ENCODE data around the gene SMG5.
"Not testable (repeated sequence)": the region's sequence is repeated elsewhere in the genome, so short reads cannot be mapped to it uniquely, and the experiment has no call there.

The SMG5 gene

DNA sequence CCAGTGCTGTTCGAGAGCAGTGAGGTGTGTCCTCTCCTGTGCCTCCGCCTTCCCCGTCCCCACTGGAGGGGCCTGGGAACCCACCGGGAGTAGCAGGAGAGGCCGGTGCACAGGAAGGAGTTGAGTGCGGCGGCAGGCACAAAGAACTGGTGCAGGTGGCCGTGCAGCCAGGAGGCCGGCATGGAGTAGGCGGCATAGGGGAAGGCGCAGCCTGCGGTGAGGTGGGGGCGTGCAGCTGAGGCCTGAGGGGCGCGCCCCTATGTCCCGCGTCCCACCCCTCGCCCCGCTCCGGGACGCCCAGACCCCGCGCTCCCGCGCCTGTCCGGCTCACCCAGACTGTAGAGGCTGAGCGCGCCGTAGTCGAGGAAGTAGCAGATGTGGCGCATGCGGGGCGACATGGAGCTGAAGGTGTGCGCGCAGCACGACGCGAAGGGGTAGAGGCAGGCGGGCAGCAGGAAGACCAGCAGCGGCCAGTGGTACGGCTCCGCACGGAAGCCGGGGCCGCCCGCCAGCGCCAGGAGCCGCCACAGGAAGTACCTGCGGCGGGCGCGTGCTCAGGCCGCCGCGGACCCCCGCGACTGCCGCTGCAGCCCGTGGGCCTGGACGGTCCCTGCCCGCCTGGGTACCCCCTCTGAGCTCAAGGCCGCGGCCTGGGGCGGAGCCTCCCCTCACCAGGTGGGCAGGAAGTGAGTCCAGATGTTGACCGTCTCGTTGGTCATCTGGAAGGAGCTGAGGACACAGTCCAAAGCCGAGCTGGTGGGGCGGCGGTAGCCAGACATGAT is 37.0 kb downstream of the SMG5 start:
- DNase-seq (ENCODE audit: low spot score) = peak; percentile 75

DNA sequence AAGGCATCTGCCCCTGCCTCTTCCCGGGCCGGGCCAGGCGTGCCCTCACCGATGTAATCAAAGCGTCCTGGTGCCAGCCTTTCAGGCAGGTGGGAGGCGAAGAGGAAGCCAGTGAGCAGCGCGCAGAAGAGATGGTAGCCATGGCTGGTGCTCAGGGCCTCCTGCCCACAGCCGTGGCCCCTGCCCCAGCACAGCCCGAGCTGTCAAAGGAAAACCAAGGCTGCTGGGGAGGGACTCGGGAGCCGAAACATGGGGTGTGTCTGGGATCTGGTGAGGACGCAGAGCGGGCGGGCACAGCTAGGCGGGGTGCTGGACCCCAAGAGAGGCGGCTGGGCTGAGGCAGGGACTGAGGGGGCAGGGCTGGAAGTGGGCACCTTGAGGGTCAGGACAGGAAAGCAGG is 37.9 kb downstream of the SMG5 start:
- no peak for DNase-seq (ENCODE audit: low spot score)

DNA sequence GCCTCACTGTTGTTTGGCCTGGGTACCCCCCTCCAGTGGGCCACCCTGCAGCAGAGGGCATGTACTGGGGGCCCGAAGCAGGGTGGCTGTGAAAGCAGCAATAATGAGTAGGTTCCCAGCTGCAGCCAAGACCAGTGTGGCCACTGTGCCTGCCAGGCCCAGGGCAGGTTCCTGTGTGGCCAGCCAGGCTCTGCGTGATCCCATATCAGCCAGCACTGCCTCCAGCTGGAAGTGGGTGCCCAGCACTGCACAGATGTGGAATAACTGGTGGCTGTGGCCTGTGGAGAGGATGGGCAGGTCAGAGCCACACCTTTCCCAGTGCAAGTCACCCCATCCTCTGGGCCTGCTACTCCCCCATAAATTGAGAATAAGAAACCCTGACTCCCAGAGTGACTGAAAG is 38.5 kb downstream of the SMG5 start:
- no peak for DNase-seq (ENCODE audit: low spot score)

DNA sequence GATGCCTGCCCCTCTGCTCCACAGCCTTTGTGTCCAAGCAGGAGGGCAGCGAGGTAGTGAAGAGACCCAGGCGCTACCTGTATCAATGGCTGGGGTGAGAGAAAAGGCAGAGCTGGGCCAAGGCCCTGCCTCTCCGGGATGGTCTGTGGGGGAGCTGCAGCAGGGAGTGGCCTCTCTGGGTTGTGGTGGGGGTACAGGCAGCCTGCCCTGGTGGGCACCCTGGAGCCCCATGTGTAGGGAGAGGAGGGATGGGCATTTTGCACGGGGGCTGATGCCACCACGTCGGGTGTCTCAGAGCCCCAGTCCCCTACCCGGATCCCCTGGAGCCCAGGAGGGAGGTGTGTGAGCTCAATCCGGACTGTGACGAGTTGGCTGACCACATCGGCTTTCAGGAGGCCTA is 39.9 kb downstream of the SMG5 start:
- DNase-seq (ENCODE audit: low spot score) = no peak

DNA sequence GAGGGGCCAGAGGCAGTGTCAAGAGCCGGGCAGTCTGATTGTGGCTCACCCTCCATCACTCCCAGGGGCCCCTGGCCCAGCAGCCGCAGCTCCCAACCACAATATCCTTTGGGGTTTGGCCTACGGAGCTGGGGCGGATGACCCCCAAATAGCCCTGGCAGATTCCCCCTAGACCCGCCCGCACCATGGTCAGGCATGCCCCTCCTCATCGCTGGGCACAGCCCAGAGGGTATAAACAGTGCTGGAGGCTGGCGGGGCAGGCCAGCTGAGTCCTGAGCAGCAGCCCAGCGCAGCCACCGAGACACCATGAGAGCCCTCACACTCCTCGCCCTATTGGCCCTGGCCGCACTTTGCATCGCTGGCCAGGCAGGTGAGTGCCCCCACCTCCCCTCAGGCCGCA is 40.7 kb downstream of the SMG5 start, which contains the start of gene BGLAP:
TSS of gene BGLAP (plus strand) at position 259 of the 400 bp plus-strand sequence. CDS start at position 307, 48 bp downstream.
- no peak for DNase-seq (ENCODE audit: low spot score)

DNA sequence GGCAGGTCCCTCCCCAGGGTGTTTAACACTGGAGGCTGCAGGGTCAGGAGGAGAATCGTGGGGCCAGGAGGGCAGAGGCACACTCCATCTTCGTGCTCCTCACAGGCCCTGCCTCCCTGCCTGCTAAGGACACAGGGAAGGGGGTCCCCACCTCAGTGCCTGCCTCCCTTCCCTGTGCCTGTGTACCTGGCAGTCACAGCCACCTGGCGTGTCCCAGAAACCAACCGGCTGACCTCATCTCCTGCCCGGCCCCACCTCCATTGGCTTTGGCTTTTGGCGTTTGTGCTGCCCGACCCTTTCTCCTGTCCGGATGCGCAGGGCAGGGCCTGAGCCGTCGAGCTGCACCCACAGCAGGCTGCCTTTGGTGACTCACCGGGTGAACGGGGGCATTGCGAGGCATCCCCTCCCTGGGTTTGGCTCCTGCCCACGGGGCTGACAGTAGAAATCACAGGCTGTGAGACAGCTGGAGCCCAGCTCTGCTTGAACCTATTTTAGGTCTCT is 41.3 kb downstream of the SMG5 start:
- DNase-seq (ENCODE audit: low spot score) = no peak

DNA sequence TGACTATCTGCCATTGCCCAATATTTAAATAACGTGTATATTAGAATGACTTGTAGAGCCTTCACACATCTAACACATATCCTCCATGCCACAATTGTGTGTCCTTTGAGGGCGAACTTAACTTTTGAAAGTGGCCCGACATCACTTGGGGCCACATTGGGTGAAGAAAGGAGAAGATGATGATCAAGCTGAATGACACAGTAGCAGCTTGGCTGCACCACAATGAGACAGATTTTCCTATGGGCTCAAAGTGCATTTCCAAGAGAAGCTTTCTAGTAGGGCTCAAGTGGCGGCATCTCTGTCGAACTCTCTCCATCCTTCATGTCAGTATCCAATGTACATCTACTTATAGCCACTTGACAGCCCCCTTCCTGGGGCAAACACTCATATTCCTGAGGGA is 44.4 kb downstream of the SMG5 start:
- no peak for DNase-seq (ENCODE audit: low spot score)

DNA sequence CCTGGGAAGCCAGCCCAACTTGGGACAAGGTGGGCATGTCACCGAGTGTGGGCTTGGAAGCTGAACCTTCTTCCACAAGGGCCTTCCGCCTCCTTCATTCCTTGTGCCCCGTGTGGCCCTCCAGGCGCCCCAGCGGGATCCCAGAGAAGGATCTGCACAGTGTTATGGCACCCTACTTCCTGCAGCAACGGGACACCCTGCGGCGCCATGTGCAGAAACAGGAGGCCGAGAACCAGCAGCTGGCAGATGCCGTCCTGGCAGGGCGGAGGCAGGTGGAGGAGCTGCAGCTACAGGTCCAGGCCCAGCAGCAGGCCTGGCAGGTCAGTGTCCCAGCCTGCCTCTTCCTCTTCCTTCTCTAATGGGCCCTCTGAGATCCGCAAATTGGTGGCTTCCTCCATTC is 46.5 kb downstream of the SMG5 start:
- DNase-seq (ENCODE audit: low spot score) = no peak

DNA sequence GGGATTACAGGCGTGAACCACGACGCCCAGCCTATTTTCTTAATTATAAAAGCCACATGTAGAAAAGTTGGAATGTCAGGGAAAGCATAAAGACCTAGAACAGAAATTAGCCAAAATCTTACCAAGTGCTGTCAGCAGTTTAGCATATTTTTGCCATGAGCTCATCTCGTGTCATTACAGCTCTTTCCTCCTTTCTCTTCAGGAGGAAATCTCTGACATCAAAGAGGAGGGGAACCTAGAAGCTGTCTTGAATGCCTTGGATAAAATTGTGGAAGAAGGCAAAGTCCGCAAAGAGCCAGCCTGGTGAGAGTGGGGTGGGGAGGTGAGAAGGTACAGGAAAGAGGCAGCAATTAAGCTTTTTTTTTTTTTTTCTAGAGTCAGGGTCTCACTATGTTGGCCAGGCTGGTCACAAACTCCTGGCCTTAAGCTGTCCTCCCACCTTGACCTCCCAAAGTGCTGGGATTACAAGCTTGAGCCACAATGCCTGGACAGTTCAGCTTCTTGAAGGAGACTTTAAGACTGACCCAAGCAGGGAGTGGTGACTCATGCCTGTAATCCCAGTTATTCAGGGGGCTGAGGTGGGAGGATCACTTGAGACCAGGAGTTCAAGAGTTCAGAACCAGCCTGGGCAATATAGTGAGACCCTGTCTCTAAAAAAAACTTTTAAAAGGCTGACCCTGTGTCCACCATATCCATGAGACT is 49.0 kb downstream of the SMG5 start:
- no peak for DNase-seq (ENCODE audit: low spot score)

DNA sequence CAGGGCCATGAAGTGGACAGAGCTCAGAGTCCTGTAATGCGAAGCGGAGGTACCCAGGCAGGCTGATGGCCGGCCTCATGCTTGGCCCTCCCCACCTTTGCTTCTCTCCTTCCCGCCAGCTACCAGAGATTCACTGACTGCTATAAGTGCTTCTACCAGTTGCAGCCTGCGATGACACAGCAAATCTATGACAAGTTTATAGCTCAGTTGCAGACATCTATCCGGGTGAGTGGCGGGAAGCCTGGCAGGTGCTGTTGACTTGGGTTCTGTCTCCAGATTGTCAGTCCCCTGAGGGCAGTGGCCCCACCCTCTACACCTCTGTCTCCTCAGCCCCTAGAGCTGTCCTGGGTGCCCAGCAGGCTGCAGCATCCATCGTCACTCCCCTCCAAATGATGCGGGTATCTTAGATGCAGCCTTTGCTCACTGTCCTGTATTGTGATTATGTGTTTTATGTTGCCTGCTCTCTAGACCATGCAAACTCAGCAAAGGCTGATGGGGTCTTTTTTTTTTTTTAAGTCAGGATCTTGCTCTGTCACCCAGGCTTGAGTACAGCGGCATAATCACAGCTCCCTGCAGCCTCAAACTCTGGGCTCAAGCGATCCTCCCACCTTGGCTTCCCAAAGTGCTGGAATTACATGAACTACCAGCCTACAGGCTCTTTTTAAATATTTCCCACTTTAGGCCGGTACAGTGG is 50.3 kb downstream of the SMG5 start:
- no peak for DNase-seq (ENCODE audit: low spot score)

DNA sequence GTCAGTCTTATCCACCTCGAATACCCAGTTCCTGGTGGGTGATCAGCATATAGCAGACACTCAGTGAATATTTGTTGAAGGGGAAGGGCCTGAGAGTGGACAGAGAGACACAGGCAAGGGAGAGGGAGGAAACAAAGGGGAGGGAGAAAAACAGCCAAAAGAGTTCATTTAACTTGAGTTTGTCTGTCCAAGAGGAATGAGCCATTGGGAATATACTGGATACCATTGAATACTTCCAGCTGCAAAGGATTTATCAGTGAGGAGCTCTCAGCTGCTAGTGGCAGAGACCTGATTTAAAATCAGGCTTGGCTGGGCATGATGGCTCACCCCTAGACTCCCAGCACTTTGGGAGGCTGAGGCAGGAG is 52.2 kb downstream of the SMG5 start:
- DNase-seq (ENCODE audit: low spot score) = no peak

DNA sequence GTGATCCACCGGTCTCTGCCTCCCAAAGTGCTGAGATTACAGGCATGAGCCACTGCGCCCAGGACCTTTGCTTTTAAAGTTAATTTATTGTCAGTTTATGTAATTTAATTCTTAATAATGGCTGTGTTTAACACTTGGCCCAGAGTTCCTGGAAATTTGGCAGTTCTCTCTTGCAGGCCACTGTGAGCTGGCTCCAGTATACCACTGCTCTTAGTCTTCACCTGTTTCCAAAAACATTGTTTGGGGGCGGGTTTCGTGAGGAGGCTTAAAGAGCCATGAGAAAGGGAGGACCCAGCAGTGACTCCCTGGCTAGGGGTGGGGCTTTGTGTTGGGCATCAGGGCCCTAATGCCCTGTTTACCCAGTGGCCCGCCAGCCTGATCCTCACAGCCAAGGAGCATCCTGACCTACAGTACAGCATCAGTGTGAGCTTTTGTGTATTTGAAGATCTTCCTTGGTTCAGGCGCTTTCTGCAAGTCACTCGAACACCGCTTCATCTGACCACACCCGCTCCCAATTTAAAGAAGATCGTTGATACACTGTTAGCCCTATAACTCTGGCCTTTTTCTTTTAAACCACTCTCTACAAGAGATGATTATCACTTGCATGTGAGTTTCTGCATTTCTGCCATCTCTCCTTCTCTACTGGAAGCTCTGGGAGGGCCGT is 52.7 kb downstream of the SMG5 start:
- no peak for DNase-seq (ENCODE audit: low spot score)

DNA sequence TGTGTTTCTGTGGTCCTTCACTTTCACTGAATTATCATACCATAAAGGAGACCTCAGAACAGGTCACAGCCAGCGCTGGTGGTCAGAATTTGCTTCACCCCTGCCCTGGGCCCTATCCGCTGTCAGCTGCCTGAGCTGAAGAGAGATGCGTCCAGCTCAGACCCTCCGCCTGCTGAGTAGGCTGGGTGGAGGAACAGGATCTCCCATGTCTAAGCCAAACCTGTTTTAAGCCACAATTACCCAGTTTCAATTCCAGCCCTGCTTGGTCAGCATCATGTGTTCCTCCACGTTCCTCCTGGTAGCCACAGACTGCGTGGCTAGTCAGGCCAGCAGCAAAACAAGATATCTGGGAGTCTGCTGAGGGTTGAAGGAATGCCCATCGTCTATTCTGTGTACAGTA is 54.1 kb downstream of the SMG5 start:
- DNase-seq (ENCODE audit: low spot score) = no peak

DNA sequence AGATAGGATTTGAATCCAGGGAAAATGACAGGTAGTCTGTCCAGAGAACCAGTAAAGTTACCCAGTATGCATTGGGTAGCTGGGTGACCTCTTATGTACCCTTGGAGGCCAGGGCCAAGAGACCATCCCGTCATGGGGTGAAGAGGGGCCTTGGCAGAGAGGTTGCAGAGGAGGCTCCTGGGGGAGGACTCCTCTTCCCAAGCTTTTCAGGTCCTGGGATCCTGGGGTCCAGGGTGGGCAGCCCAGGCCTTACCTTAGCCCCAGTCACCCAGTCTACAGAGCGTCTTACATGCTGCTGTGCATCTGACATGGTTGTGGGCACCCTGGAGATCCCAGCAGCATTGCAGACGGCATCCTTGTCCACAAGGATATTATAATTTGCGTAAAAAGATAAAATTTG is 55.8 kb downstream of the SMG5 start:
- DNase-seq (ENCODE audit: low spot score) = no peak

DNA sequence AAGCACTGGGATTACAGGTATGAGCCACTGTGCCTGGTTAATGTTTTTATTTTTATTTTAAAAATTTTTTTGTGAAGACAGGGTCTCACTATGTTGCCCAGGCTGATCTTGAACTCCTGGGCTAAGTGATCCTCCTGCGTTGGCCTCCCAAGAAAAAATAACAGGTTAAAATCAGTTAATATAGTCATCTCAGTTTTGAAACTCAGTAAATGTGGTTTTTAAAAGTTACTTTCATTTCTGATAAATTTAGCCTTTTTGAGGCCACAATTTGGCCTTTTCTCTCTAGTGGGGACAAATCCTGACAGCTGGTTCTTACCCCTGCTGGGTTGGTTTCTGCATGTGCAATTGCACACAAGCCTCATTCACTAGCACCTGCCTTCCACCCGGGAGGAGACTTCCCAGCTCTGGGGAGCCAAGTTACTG is 56.5 kb downstream of the SMG5 start:
- no peak for DNase-seq (ENCODE audit: low spot score)

DNA sequence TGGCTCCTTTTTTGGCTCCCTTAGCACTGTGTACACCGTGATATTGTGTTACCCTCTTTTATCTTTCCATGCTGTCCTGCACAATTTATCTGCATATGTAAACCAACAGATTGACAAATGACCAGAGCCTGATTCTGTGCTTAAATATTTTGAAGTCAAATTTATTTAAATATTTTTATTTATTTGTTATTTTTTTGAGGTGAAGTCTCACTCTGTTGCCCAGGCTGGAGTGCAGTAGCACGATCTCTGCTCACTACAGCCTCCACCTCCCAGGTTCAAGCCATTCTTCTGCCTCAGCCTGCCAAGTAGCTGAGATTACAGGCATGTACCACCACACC is 57.0 kb downstream of the SMG5 start:
- no peak for DNase-seq (ENCODE audit: low spot score)

DNA sequence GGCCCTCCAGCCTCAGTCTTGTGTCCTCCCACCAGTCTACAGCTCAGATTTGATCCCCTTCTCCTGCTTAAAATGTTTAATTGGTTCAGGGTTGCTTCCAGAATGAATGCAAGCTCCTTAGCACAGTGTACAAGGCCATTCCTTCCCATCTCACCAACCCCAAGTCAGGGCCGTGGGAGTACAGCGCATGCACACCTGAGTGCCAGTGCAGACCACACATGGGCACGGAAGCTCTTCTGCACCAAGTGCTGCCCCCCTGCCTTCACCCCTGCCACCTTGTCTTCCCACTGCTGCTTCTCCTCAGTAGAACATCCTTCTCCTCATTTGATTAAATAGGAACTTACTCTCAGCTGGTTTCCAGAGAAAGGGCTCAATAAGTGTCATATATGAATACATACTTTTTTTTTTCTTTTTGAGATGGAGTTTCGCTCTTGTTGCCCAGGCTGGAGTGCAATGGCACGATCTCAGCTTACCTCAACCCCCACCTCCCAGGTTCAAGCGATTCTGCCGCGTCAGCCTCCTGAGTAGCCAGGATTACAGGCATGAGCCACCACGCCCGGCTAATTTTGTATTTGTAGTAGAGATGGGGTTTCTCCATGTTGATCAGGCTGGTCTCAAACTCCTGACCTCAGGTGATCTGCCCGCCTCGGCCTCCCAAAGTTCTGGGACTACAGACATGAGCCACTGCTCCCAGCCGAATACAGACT is 60.5 kb downstream of the SMG5 start:
- no peak for DNase-seq (ENCODE audit: low spot score)

DNA sequence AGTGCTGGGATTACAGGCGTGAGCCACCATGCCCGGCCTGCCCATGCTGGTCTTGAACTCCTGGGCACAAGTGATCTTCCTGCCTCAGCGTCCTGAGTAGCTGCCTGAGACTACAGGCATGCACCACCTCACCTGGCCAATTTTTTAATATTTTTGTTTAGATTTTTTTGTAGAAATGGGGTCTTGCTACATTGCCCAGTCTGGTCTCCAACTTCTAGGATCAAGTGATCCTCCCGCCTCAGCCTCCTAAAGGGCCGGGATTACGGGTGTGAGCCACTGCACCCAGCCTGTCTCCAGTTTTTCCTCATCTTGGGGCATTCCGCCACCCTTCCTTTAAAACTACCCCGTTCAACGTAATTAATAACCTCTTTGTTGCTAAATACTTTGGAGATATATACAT is 62.4 kb downstream of the SMG5 start:
- DNase-seq (ENCODE audit: low spot score) = no peak

DNA sequence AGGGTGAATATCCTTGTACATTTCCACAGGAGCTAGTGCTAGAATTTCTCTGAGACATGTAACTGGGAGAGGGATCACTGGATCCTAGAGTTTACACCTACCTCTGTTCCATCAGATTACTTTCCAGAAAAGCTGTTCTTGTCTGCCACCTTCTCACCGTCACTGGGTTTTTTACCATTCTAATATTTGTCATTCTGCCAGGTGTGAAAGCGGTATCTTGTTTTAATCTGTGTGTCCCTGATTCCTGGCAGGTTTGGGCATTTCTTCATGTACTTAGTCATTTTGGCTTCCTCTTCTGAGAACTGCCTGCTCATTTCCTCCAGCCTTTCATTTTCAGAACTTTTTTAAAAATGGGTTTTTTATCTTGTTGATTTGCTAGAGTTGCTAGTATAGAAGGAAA is 64.8 kb downstream of the SMG5 start:
- DNase-seq (ENCODE audit: low spot score) = no peak

DNA sequence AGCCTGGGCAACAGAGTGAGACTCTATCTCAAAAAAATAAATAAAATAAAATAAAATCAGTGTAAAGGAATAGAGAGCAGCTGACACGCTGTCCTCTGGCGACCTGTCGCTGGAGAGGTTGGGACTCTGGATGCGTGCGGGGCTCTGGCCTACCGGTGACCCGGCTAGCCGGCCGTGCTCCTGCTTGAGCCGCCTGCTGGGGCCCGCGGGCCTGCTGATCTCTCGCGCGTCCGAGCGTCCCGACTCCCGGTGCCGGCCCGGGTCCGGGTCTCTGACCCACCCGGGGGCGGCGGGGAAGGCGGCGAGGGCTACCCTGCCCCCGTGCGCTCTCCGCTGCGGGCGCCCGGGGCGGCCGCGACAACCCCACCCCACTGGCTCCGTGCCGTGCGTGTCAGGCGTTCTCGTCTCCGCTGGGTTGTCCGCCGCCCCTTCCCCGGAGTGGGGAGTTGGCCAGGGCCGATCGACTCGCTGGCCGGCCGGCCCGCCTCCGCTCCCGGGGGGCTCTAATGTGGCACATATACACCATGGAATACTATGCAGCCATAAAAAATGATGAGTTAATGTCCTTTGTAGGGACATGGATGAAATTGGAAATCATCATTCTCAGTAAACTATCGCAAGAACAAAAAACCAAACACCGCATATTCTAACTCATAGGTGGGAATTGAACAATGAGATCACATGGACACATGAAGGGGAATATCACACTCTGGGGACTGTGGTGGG is 66.1 kb downstream of the SMG5 start:
- not testable (repeated sequence) for DNase-seq (ENCODE audit: low spot score)
